SK-N-SH (cell line): ENCODE measurements around the gene CYP2C8. TPM values are rescaled to one million over a fixed set of nuclear protein-coding genes. Genes with fewer than 3 reads are reported as not detected.

Experiments
- CTCF ChIA-PET: fragments of 300-600, 350-600 bp; formaldehyde crosslinking; extraction: SDS; loops from one replicate; lab custom pipeline; 2021; lab: Yijun Ruan, JAX
- POLR2A ChIA-PET: fragments of 350-600 bp; sonication (Branson Sonifier 250); formaldehyde crosslinking; extraction: SDS; loops from one replicate; lab custom pipeline; 2020; ENCODE audit warnings: antibody characterized with exemption, inconsistent platforms; lab: Yijun Ruan, JAX
- DNase-seq: peaks from one replicate; pipeline ENCODE4 v3.0.0; 2012
- H2AFZ ChIP-seq: fragments of 200-600 bp; sonication (generic); 2 replicates; pipeline ENCODE4 v1.8.1; 2016; ENCODE audit warnings: antibody characterized with exemption, mild to moderate bottlenecking, low read depth
- H3F3A ChIP-seq: fragments of 200-600 bp; sonication (generic); replicated peaks from 2 replicates; pipeline ENCODE3; 2016; ENCODE audit warnings: antibody characterized with exemption, mild to moderate bottlenecking; ENCODE audit not compliant: insufficient read depth
- H3K27ac ChIP-seq, 2 experiments: fragments of 200-500 bp in 1 of 2; fragments of 200-600 bp in 1 of 2; sonication (Bioruptor generic) in 1 of 2; sonication (generic), shearing (Covaris generic) in 1 of 2; 2 replicates each; pipeline versions ENCODE4 v1.5.1 to v1.6.1; 2014 to 2016; ENCODE audit warnings: low read depth in 2 of 2, inconsistent platforms in 1 of 2, low read length in 1 of 2, mild to moderate bottlenecking in 1 of 2, mixed read lengths in 1 of 2
- H3K27me3 ChIP-seq: fragments of 200-600 bp; sonication (generic), shearing (Covaris generic); 2 replicates; pipeline ENCODE4 v1.6.1; 2016; ENCODE audit warnings: mixed run types; ENCODE audit not compliant: insufficient read depth
- H3K36me3 ChIP-seq, 2 experiments: fragments of 200-500 bp in 1 of 2; fragments of 200-600 bp in 1 of 2; sonication (Bioruptor generic) in 1 of 2; sonication (generic) in 1 of 2; replicated peaks in 1 of 2; 2 replicates each; pipeline versions ENCODE3 to v1.5.1; 2014 to 2016; ENCODE audit warnings: low read length in 1 of 2, mild to moderate bottlenecking in 1 of 2; ENCODE audit not compliant: insufficient read depth in 2 of 2, control insufficient read depth in 1 of 2
- H3K4me1 ChIP-seq, 2 experiments: fragments of 200-500 bp in 1 of 2; fragments of 200-600 bp in 1 of 2; sonication (Bioruptor generic) in 1 of 2; sonication (generic), shearing (Covaris generic) in 1 of 2; 2 replicates each; pipeline versions ENCODE4 v1.5.1 to v1.6.1; 2014 to 2016; ENCODE audit warnings: low read depth in 1 of 2, low read length in 1 of 2, mixed run types in 1 of 2; ENCODE audit not compliant: insufficient read depth in 2 of 2, control insufficient read depth in 1 of 2
- H3K4me2 ChIP-seq: fragments of 200-600 bp; sonication (generic), shearing (Covaris generic); 2 replicates; pipeline ENCODE4 v1.6.1; 2017; ENCODE audit warnings: mixed run types
- H3K4me3 ChIP-seq, 2 experiments: fragments of 200-500 bp in 1 of 2; fragments of 200-600 bp in 1 of 2; sonication (Bioruptor generic) in 1 of 2; sonication (generic), shearing (Covaris generic) in 1 of 2; 2 replicates each; pipeline versions ENCODE4 v1.5.1 to v1.8.1; 2014 to 2016; ENCODE audit warnings: low read depth in 2 of 2, inconsistent platforms in 1 of 2, low read length in 1 of 2, mild to moderate bottlenecking in 1 of 2, mixed read lengths in 1 of 2, moderate library complexity in 1 of 2
- H3K79me2 ChIP-seq: fragments of 200-600 bp; sonication (generic); 2 replicates; pipeline ENCODE4 v1.8.1; 2017; ENCODE audit warnings: mild to moderate bottlenecking; ENCODE audit not compliant: insufficient read depth
- H3K9ac ChIP-seq: fragments of 200-600 bp; sonication (generic); 2 replicates; pipeline ENCODE4 v1.6.1; 2017; ENCODE audit warnings: mixed run types
- H3K9me2 ChIP-seq: fragments of 200-600 bp; sonication (generic); 2 replicates; pipeline ENCODE4 v1.6.1; 2017; ENCODE audit warnings: mixed run types
- H3K9me3 ChIP-seq: fragments of 200-600 bp; sonication (generic); 2 replicates; pipeline ENCODE4 v1.6.1; 2017; ENCODE audit warnings: mixed run types, mild to moderate bottlenecking, moderate library complexity
- H4K20me1 ChIP-seq: fragments of 200-600 bp; sonication (generic); 2 replicates; pipeline ENCODE4 v1.6.1; 2017; ENCODE audit warnings: mild to moderate bottlenecking, mixed run types; ENCODE audit not compliant: insufficient read depth
- CHD2 ChIP-seq: fragments of 150-350 bp; IDR thresholded peaks from 2 replicates; pipeline ENCODE4 v1.6.1; 2018; ENCODE audit warnings: low read length; ENCODE audit not compliant: partially characterized antibody
- EP300 ChIP-seq, 2 experiments: IDR thresholded peaks; 2 replicates each; pipeline versions ENCODE4 v1.4.0 to v1.6.1; 2012; ENCODE audit warnings: borderline replicate concordance in 1 of 2, low read depth in 1 of 2, low read length in 1 of 2
- FOSL2 ChIP-seq: IDR thresholded peaks from 2 replicates; pipeline ENCODE4 v1.4.0; 2012; ENCODE audit warnings: low read depth, mild to moderate bottlenecking, moderate library complexity, borderline replicate concordance
- FOXM1 ChIP-seq: IDR thresholded peaks from 2 replicates; pipeline ENCODE4 v1.4.0; 2012; ENCODE audit warnings: low read depth, mild to moderate bottlenecking
- MEF2A ChIP-seq: IDR thresholded peaks from 2 replicates; pipeline ENCODE4 v1.4.0; 2012; ENCODE audit warnings: low read depth, borderline replicate concordance
- NFIC ChIP-seq: IDR thresholded peaks from 2 replicates; pipeline ENCODE4 v1.4.0; 2012; ENCODE audit warnings: borderline replicate concordance
- POLR2AphosphoS5 ChIP-seq: IDR thresholded peaks from 2 replicates; pipeline ENCODE4 v1.6.1; 2012; ENCODE audit warnings: low read depth, low read length
- RAD21 ChIP-seq: IDR thresholded peaks from 2 replicates; pipeline ENCODE4 v1.6.1; 2012; ENCODE audit warnings: mild to moderate bottlenecking, low read length
- TAF1 ChIP-seq: IDR thresholded peaks from 2 replicates; pipeline ENCODE4 v1.6.1; 2012; ENCODE audit warnings: low read depth, mild to moderate bottlenecking, low read length, moderate library complexity, borderline replicate concordance
- TCF12 ChIP-seq: IDR thresholded peaks from 2 replicates; pipeline ENCODE4 v1.4.0; 2012
- TEAD4 ChIP-seq: IDR thresholded peaks from 2 replicates; pipeline ENCODE4 v1.4.0; 2012; ENCODE audit warnings: mild to moderate bottlenecking, borderline replicate concordance; ENCODE audit not compliant: insufficient read depth
- YY1 ChIP-seq: IDR thresholded peaks from 2 replicates; pipeline ENCODE4 v1.4.0; 2012; ENCODE audit warnings: low read depth, mild to moderate bottlenecking
- WGBS: methylation state at CpG from one replicate; pipeline ENCODE4 v1.1.6; 2017; ENCODE audit warnings: low lambda C conversion rate; 5-methylcytosine and 5-hydroxymethylcytosine counted together
- polyA plus RNA-seq, 3 experiments: library from polyadenylated mRNA; depleted of rRNA; stranded (reverse); fragments of >200 nt; gene quantifications; 2 replicates each; pipeline ENCODE4 v1.2.3, GENCODE V29; 2012
- TF ChIP-seq, protein P1 (sequence below): IDR thresholded peaks from 2 replicates; pipeline ENCODE4 v1.4.0; 2012; ENCODE audit warnings: low read depth, borderline replicate concordance
- TF ChIP-seq, protein P2 (sequence below): IDR thresholded peaks from 2 replicates; pipeline ENCODE4 v1.4.0; 2012; ENCODE audit warnings: low read depth, borderline replicate concordance
- TF ChIP-seq, protein P3 (sequence below): IDR thresholded peaks from 2 replicates; pipeline ENCODE4 v1.4.0; 2012; ENCODE audit warnings: low read depth
- TF ChIP-seq, protein P4 (sequence below): IDR thresholded peaks from 2 replicates; pipeline ENCODE4; 2012

CYP2C8 gene
- polyA plus RNA-seq, 1 of the 3 experiments (the other 2 are of a cell fraction) = 0.02 TPM

DNA sequence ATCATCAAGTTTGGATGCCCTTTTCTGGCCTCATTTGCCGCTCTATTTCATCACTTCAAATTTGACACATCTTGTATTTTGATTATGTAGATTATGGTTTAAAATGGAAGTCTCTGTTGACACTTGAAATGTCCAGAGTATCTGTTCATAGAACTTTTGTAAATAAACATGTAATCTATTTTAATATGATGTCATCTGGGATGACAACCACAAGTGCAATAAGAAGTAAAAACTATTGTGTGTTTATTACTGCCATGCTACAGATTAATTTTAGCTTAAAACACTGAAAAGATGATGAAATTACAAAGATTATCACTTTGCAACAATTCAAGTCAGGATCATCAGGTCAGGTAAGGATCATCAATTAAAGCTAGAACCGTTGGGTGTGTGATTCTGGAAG lies 30.0 kb downstream of the CYP2C8 start:
- CTCF ChIA-PET = no interaction called here
- Histone ChIP-seq H3K4me3 (no peak overlapping the region), H3K9ac (no peak overlapping the region), H3K4me2 (no peak overlapping the region), H3K9me3 (no peaks in the 10 kb centered on the region), H3K27ac (no peak overlapping the region), H2AFZ (no peak overlapping the region), H3K79me2 (no peaks in the 10 kb centered on the region), H3K36me3 (no peaks in the 10 kb centered on the region), H4K20me1 (no peaks in the 10 kb centered on the region), H3F3A (no peaks in the 10 kb centered on the region), H3K4me1 (no peaks in the 10 kb centered on the region), H3K9me2 (no peaks in the 10 kb centered on the region), H3K27me3 (no peaks in the 10 kb centered on the region)
- no peak for TF ChIP-seq NFIC
- no peak for TF ChIP-seq RAD21
- TF ChIP-seq, protein P1, sequence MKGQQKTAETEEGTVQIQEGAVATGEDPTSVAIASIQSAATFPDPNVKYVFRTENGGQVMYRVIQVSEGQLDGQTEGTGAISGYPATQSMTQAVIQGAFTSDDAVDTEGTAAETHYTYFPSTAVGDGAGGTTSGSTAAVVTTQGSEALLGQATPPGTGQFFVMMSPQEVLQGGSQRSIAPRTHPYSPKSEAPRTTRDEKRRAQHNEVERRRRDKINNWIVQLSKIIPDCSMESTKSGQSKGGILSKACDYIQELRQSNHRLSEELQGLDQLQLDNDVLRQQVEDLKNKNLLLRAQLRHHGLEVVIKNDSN = no peak
- TF ChIP-seq EP300 (IDR thresholded peaks at IDR 0.05; ENCODE audit: borderline replicate concordance in 1 of 2, low read depth in 1 of 2, low read length in 1 of 2) = no peak
- no peak for TF ChIP-seq FOXM1
- TF ChIP-seq TAF1 = no peak
- no peak for TF ChIP-seq CHD2
- no peak for TF ChIP-seq FOSL2
- TF ChIP-seq POLR2AphosphoS5 = no peak
- TF ChIP-seq YY1 = no peak
- no peak for TF ChIP-seq TEAD4
- TF ChIP-seq, protein P2, sequence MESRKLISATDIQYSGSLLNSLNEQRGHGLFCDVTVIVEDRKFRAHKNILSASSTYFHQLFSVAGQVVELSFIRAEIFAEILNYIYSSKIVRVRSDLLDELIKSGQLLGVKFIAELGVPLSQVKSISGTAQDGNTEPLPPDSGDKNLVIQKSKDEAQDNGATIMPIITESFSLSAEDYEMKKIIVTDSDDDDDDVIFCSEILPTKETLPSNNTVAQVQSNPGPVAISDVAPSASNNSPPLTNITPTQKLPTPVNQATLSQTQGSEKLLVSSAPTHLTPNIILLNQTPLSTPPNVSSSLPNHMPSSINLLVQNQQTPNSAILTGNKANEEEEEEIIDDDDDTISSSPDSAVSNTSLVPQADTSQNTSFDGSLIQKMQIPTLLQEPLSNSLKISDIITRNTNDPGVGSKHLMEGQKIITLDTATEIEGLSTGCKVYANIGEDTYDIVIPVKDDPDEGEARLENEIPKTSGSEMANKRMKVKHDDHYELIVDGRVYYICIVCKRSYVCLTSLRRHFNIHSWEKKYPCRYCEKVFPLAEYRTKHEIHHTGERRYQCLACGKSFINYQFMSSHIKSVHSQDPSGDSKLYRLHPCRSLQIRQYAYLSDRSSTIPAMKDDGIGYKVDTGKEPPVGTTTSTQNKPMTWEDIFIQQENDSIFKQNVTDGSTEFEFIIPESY = no peak
- TF ChIP-seq, protein P3, sequence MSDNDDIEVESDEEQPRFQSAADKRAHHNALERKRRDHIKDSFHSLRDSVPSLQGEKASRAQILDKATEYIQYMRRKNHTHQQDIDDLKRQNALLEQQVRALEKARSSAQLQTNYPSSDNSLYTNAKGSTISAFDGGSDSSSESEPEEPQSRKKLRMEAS = no peak
- WGBS = 49% methylated on average over 2 of the region's 2 CpGs
- POLR2A ChIA-PET = no interaction called here
- DNase-seq = no peak

DNA sequence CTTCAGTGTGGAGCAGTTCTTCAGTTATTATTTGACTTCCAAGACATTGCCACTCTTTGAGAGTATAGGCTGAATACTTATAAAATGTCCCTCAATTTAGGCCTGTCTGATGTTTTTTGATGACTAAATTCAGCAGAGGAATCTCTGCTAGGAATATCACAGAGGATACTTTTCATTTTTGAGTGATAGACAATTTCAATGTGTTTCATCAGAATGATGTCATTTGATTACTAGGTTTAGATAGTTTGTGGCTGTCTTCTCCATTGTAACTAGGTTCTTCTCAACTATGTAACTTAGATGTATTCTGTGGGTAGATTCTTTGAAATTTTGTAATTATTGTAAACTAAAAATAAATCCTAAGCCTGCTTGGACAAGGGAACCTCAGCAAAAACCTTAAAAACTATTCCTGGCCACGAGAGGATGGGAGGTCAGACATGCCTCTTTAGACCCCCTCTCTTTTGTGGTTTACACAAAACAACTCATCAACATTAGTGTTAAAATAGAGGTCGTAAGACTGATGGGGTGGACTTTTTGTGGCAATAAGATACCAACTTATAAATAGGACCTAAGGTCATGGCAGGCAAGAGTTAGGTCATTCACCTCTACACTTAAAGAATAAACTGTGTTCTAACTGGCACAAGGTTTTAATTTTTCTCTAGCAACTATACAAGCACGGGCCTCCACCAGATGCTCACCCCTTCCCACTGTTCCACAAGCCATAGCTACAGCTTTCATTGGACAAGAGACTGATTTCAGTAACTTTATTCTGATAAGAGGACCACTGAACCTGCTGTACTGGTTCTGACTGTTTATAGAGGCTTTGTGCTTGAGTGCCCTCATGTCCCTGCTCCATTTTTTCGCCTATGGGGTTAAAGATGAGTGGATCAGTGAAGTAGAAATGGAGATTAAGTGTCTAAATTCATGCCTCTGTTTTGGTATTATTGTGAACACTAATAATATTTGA lies 33.7 kb downstream of the CYP2C8 start:
- no peak overlapping the region for H3K9ac ChIP-seq
- H3K27me3 ChIP-seq = no peaks in the 10 kb centered on the region
- H3K36me3 ChIP-seq = no peaks in the 10 kb centered on the region
- no peaks in the 10 kb centered on the region for H3K4me1 ChIP-seq
- no peak overlapping the region for H2AFZ ChIP-seq
- no peak overlapping the region for H3K27ac ChIP-seq
- ChIA-PET CTCF (no interaction called here), POLR2A (no interaction called here)
- WGBS = 4% methylated on average over 4 of the region's 4 CpGs
- H3K9me3 ChIP-seq = no peaks in the 10 kb centered on the region
- no peak overlapping the region for H3K4me3 ChIP-seq
- H3F3A ChIP-seq = no peaks in the 10 kb centered on the region
- H3K9me2 ChIP-seq = no peaks in the 10 kb centered on the region
- TF ChIP-seq, protein P1 = no peak
- no peak for TF ChIP-seq TCF12
- TF ChIP-seq MEF2A = no peak
- TF ChIP-seq, protein P4, sequence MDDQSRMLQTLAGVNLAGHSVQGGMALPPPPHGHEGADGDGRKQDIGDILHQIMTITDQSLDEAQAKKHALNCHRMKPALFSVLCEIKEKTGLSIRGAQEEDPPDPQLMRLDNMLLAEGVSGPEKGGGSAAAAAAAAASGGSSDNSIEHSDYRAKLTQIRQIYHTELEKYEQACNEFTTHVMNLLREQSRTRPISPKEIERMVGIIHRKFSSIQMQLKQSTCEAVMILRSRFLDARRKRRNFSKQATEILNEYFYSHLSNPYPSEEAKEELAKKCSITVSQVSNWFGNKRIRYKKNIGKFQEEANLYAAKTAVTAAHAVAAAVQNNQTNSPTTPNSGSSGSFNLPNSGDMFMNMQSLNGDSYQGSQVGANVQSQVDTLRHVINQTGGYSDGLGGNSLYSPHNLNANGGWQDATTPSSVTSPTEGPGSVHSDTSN = no peak
- DNase-seq = no peak
- H3K79me2 ChIP-seq = no peaks in the 10 kb centered on the region
- H4K20me1 ChIP-seq = no peaks in the 10 kb centered on the region
- no peak overlapping the region for H3K4me2 ChIP-seq
